RCC 7860 (cell line): ENCODE data around the gene TRIM65.
A peak's percentile ranks its signal among the peaks of the same experiment; 100 is the strongest.

ENCODE experiments used
- DNase-seq: peaks from one replicate; pipeline ENCODE4 v3.0.0-alpha.2; 2015; ENCODE audit warnings: low spot score
- FAIRE-seq: peaks from 2 replicates; lab custom pipeline; 2012; peaks lifted over from hg19 to GRCh38; lab: Jason Lieb, UNC

TRIM65 gene

GRCh38 chr17:75917917-75918445, 21.2 kb upstream of the TRIM65 start:
- DNase-seq, result no peak
- FAIRE-seq, result no peak

- FAIRE-seq (no peak), DNase-seq (no peak)
Observed at GRCh38 chr17:75917141-75917916, 20.6 kb upstream of the TRIM65 start.

- FAIRE-seq, result no peak
Observed at GRCh38 chr17:75915268-75915667, 18.5 kb upstream of the TRIM65 start.

GRCh38 chr17:75914643-75915267, 18.0 kb upstream of the TRIM65 start:
- FAIRE-seq, result no peak

More at GRCh38 chr17:75915268-75915667, 18.5 kb upstream of the TRIM65 start:
- DNase-seq, result no peak

GRCh38 chr17:75913537-75914210, 16.9 kb upstream of the TRIM65 start:
- no peak for FAIRE-seq
- no peak for DNase-seq

More at GRCh38 chr17:75914643-75915267, 18.0 kb upstream of the TRIM65 start:
- DNase-seq, result no peak

GRCh38 chr17:75910699-75911098, 13.9 kb upstream of the TRIM65 start:
- no peak for FAIRE-seq

GRCh38 chr17:75909812-75910274, 13.1 kb upstream of the TRIM65 start:
- DNase-seq (no peak), FAIRE-seq (no peak)

More at GRCh38 chr17:75910699-75911098, 13.9 kb upstream of the TRIM65 start:
- DNase-seq, result no peak

- no peak for DNase-seq
Observed at GRCh38 chr17:75909051-75909811, 12.5 kb upstream of the TRIM65 start.

GRCh38 chr17:75908201-75908600, 11.4 kb upstream of the TRIM65 start:
- DNase-seq, result no peak
- FAIRE-seq, result no peak

More at GRCh38 chr17:75909051-75909811, 12.5 kb upstream of the TRIM65 start:
- FAIRE-seq, result no peak

GRCh38 chr17:75906143-75906884, 9.6 kb upstream of the TRIM65 start:
- FAIRE-seq, result no peak
- no peak for DNase-seq

GRCh38 chr17:75904749-75905521, 8.2 kb upstream of the TRIM65 start, which contains the start of gene MRPL38:
MRPL38 (minus strand) TSS chr17:75904884; CDS start chr17:75904875, 9 bp downstream.
- peak; percentile 60 for FAIRE-seq

GRCh38 chr17:75902406-75902805, 5.7 kb upstream of the TRIM65 start:
- peak; percentile 35 for DNase-seq
- no peak for FAIRE-seq

More at GRCh38 chr17:75904749-75905521, 8.2 kb upstream of the TRIM65 start, which contains the start of gene MRPL38:
- DNase-seq, result peak; percentile 94

GRCh38 chr17:75901727-75902126, 5.0 kb upstream of the TRIM65 start:
- FAIRE-seq, result no peak

GRCh38 chr17:75900691-75901533, 4.2 kb upstream of the TRIM65 start:
- DNase-seq, result no peak
- no peak for FAIRE-seq

More at GRCh38 chr17:75901727-75902126, 5.0 kb upstream of the TRIM65 start:
- DNase-seq, result no peak

GRCh38 chr17:75899767-75900468, 3.2 kb upstream of the TRIM65 start:
- no peak for FAIRE-seq
- no peak for DNase-seq

GRCh38 chr17:75899353-75899752, 2.6 kb upstream of the TRIM65 start:
- no peak for DNase-seq
- no peak for FAIRE-seq

- DNase-seq (no peak), FAIRE-seq (no peak)
Observed at GRCh38 chr17:75898791-75899190, 2.0 kb upstream of the TRIM65 start.
